ENCODE data around the gene IQSEC2.

IQSEC2 gene

DNA sequence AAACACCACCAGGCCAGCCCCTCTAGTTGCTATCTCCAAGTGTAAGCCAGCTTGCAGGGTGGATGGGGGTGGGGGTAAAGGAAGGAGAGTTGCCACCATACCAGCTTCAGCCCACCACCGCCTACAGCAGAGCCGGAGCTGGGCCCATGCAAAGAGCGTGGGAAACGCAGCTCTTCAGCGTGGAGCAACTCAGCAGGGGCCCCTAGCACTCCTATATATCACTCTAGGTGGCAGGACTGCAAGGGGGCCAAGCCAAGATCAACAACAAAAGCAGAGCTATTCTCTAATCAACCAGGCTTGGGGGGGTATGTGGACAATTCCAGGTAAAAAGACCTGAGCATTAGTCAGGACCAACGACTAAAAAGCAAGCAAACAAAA, 35.5 kb upstream of the IQSEC2 start:
- DNase-seq (ENCODE audit: low spot score), result no peak
- TF ChIP-seq, protein P1, sequence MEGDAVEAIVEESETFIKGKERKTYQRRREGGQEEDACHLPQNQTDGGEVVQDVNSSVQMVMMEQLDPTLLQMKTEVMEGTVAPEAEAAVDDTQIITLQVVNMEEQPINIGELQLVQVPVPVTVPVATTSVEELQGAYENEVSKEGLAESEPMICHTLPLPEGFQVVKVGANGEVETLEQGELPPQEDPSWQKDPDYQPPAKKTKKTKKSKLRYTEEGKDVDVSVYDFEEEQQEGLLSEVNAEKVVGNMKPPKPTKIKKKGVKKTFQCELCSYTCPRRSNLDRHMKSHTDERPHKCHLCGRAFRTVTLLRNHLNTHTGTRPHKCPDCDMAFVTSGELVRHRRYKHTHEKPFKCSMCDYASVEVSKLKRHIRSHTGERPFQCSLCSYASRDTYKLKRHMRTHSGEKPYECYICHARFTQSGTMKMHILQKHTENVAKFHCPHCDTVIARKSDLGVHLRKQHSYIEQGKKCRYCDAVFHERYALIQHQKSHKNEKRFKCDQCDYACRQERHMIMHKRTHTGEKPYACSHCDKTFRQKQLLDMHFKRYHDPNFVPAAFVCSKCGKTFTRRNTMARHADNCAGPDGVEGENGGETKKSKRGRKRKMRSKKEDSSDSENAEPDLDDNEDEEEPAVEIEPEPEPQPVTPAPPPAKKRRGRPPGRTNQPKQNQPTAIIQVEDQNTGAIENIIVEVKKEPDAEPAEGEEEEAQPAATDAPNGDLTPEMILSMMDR (IDR thresholded peaks at IDR 0.05; ENCODE audit: borderline replicate concordance, control extremely low read depth, extremely low read depth, insufficient read depth, missing control alignments), result no peak
- in situ Hi-C loops (cut with MboI; ENCODE audit: low sequenced_read_pairs, unreplicated experiment), result no loop called here

DNA sequence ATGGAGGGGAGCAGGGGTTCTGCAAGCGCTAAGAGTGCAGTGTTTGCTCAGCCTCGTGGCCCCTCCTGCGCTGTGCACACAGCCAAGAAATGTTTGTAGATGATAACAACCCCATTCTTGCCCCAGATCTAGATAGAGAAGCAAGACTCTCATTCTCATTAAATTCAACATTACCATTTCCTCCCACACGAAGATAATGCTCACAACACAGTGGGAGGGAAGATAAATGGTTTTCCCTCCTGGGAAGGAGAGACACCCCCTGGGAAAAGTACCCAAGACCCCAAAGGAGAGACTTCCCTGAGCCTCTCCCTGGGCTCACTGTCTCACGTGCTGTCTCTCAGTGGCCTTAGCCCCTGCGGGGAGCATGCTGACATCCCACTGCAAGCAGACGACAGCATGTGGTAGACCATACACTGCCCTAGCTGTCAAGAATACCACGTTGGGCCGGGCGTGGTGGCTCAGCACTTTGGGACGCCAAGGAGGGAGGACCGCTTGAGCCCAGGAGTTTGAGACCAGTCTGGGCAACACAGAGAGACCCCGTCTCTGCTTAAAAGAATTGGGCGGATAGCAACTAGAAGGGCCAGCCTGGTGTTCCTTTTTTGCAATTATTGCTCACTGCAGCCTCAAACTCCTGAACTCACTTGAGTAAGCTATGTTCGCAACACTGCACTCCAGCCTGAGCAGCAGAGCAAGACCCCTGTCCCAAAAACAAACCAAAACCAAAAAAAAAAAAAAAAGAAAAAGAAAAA, 34.9 kb upstream of the IQSEC2 start:
- no peak for DNase-seq (ENCODE audit: low spot score)
- in situ Hi-C loops (cut with MboI; ENCODE audit: low sequenced_read_pairs, unreplicated experiment), result no loop called here
- TF ChIP-seq, protein P1 (IDR thresholded peaks at IDR 0.05; ENCODE audit: borderline replicate concordance, control extremely low read depth, extremely low read depth, insufficient read depth, missing control alignments), result no peak

DNA sequence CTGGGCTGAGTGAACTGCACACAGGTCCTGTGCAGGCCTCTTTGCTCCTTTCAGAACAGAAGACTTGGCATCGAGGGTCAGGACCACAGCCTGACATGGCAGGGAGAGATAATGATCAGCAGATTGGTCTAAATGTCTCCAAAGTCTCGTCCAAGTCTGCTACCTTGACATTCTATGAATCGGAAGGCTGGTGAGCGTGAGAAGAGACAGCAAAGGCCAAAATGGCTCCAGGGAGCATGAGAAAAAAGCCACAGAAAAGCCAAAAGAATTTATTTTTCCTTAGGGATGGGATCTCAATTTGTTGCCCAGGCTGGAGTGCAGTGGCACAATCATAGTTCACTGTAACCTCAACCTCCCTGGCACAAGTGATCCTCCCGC, 32.3 kb upstream of the IQSEC2 start:
- TF ChIP-seq, protein P1 (IDR thresholded peaks at IDR 0.05; ENCODE audit: borderline replicate concordance, control extremely low read depth, extremely low read depth, insufficient read depth, missing control alignments), result no peak
- in situ Hi-C loops (cut with MboI; ENCODE audit: low sequenced_read_pairs, unreplicated experiment), result loop anchor here (5.0 kb wide), 1 partner anchor 134 kb away; no protein-coding TSS in a partner anchor
- no peak for DNase-seq (ENCODE audit: low spot score)

DNA sequence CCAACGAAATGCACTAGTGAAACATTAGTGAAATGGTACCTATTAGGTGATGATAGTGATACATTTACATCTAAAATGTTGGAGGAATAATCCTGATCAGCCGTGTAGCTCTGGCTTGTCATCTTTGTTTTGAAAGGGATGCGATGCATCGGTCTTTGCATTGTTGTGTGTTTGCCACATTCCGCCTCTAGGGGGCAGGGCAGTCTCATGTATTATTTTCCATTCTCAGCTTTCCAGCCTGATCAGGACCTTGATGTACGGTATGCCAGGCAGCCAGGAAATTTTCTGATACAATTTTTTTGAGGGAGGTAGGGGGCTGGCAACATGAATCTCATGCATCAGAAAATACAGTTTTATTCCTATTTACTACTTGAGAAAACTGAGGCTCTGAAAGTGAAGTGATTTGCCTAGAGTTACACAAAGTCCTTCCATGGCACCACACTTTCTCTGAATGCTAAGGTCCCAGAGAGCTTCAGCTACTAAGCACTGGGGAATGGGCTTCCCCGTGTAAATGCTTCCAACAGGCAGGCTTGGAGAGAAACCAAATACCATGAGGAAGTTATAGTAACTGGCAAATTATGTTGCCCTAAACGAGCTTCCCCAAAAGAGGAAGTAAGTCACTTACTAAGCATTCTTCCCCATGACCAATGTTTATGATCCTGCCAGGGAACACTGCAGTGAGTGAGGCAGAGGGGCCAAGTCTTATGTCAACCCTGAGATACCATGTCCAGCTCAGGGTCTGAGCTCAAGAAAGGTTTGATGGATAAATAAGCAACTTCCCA, 31.8 kb upstream of the IQSEC2 start:
- in situ Hi-C loops (cut with MboI; ENCODE audit: low sequenced_read_pairs, unreplicated experiment), result loop anchor here (5.0 kb wide), 1 partner anchor 134 kb away; no protein-coding TSS in a partner anchor
- peak; percentile 68 for DNase-seq (ENCODE audit: low spot score)
- TF ChIP-seq, protein P1 (IDR thresholded peaks at IDR 0.05; ENCODE audit: borderline replicate concordance, control extremely low read depth, extremely low read depth, insufficient read depth, missing control alignments), result peak; percentile 82

DNA sequence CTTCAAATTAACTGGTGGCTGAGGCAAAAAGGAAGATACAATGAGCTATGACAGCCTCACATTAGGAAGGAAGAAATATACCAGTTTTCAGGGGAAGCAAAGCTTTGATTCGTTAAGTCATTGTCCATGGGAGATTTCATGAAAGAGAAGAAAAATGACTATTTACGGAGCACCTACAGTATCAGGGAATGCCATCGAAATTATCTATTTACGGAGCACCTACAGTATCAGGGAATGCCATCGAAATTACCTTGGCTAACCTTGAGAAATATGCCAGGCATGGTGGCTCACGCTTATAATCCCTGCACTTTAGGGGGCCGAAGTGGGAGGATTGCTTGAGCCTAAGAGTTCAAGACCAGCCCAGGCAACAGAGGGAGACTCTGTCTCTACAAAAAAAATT, 28.5 kb upstream of the IQSEC2 start:
- no peak for DNase-seq (ENCODE audit: low spot score)
- TF ChIP-seq, protein P1 (IDR thresholded peaks at IDR 0.05; ENCODE audit: borderline replicate concordance, control extremely low read depth, extremely low read depth, insufficient read depth, missing control alignments), result no peak
- in situ Hi-C loops (cut with MboI; ENCODE audit: low sequenced_read_pairs, unreplicated experiment), result loop anchor here (5.0 kb wide), 1 partner anchor 137 kb away; no protein-coding TSS in a partner anchor

DNA sequence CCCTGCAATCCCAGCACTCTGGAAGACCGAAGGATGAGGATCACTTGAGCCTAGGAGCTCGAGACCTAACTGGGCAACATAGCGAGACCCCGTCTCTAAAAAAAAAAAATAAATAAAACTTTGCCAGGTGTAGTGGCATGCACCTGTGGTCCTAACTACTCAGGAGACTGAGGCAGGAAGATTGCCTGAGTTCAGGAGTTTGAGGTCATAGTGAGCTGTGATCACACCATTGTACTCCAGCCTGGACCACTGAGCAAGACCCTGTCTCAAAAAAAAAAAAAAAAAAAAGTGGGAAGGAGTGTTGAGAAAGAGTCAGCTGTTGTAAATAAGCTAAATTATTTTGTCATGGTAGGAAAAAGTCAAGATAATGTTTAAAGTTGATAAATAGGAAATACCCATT, 27.5 kb upstream of the IQSEC2 start:
- TF ChIP-seq, protein P1 (IDR thresholded peaks at IDR 0.05; ENCODE audit: borderline replicate concordance, control extremely low read depth, extremely low read depth, insufficient read depth, missing control alignments), result no peak
- DNase-seq (ENCODE audit: low spot score), result no peak
- in situ Hi-C loops (cut with MboI; ENCODE audit: low sequenced_read_pairs, unreplicated experiment), result no loop called here

All from GM13976 (cell line).